GM13977 (cell line): ENCODE data around the gene OPRM1.

Experiments used
- DNase-seq: peaks from one replicate; pipeline ENCODE4 v3.0.0; 2012; ENCODE audit warnings: low spot score
- CTCF ChIP-seq: IDR thresholded peaks from 2 replicates; pipeline ENCODE4 v1.5.1; 2012; ENCODE audit warnings: mild to moderate bottlenecking, control low read depth; ENCODE audit not compliant: insufficient read depth; ENCODE audit errors: extremely low read depth, missing control alignments
- in situ Hi-C: fragments of 300-500 bp; cut with MboI; formaldehyde crosslinking; loops from one replicate; pipeline ENCODE4 v1.12.0; 2022; ENCODE audit warnings: low sequenced_read_pairs, low pct_unique_long_range_greater_than_20kb, mixed read lengths, inconsistent platforms; ENCODE audit not compliant: unreplicated experiment

OPRM1 gene

GRCh38 chr6:154039231-154039842 is at the start of gene OPRM1:
Gene OPRM1, plus strand, starts transcription at chr6:154039240. Its CDS starts 305 bp downstream, at chr6:154039545.
- in situ Hi-C loops: no loop called here
- peak; percentile 11 for DNase-seq

GRCh38 chr6:153989989-153990388 is 49.1 kb upstream of the OPRM1 start:
- in situ Hi-C loops: no loop called here
- TF ChIP-seq CTCF: no peak

More at GRCh38 chr6:154039231-154039842, at the start of gene OPRM1:
- TF ChIP-seq CTCF: no peak

GRCh38 chr6:153994004-153994403 is 45.0 kb upstream of the OPRM1 start:
- in situ Hi-C loops: no loop called here
- no peak for TF ChIP-seq CTCF
- DNase-seq: no peak

More at GRCh38 chr6:153989989-153990388, 49.1 kb upstream of the OPRM1 start:
- DNase-seq: no peak

- in situ Hi-C loops: no loop called here
- DNase-seq: no peak
- no peak for TF ChIP-seq CTCF
Observed at GRCh38 chr6:153994811-153995210, 44.2 kb upstream of the OPRM1 start.

GRCh38 chr6:153997221-153997620 is 41.8 kb upstream of the OPRM1 start:
- no peak for DNase-seq
- in situ Hi-C loops: no loop called here
- no peak for TF ChIP-seq CTCF

- no peak for TF ChIP-seq CTCF
- no peak for DNase-seq
- in situ Hi-C loops: no loop called here
Observed at GRCh38 chr6:154001494-154002285, 37.4 kb upstream of the OPRM1 start.
